SK-N-DZ (cell line): ENCODE data around the gene HOATZ.

ENCODE experiments used
- DNase-seq: peaks from one replicate; pipeline ENCODE4 v3.0.0-alpha.2; 2015; ENCODE audit warnings: low spot score

Gene HOATZ

DNA sequence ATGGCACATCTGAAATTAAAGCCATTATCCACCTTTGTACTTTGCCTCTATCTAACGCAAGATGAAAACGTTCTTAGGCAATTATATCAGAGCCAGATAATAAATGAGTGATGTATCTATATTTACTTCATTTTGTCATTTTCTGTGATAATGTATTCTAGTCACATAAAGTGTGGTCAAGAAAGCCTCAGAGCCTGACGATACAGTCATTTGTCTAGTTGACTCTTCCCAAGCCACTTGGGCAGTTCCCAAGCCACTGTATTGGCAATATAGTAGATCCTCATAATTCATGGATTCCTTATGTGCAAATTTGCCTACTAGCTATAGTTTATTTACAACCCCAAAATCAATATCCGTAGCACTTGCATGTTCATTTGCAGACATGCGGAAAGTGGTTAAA lies 7.8 kb downstream of the HOATZ start:
- no peak for DNase-seq

DNA sequence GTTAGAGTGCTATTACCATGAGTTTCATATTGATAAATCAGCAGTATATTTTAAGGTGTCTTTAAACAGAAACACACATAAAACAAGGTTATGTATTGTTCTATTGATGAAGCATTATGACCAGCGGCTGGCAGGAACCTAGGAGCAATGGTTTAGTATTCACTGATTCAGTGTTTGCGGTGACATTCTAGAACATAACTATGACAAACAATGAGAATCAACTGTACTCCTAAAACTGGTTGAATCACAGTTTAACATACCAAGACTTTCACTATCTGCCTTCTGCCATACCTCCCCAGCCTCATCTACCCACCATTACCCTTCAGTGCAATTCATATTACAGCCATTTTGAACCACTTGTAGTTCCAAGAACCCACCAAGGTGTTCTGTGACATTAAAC lies 8.8 kb downstream of the HOATZ start:
- DNase-seq, result no peak

DNA sequence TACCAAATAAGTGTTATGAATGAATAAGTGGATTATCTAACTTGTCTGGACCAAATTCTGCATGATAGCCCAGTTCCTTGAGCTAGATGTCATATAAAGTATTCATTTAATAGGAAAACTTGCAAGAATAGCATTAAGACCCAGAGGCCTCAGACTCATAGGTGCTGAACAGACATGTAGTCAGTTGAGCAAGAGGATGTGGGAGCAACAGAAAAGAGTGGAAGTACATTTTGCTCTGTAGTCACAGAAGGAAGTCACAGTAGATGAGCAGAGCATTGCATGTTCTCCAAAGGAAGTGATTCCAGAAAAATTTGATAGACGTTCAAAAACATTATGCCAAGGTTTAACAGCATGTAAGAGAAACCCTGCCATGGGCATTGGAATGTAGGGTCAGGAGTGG lies 9.5 kb downstream of the HOATZ start:
- no peak for DNase-seq

DNA sequence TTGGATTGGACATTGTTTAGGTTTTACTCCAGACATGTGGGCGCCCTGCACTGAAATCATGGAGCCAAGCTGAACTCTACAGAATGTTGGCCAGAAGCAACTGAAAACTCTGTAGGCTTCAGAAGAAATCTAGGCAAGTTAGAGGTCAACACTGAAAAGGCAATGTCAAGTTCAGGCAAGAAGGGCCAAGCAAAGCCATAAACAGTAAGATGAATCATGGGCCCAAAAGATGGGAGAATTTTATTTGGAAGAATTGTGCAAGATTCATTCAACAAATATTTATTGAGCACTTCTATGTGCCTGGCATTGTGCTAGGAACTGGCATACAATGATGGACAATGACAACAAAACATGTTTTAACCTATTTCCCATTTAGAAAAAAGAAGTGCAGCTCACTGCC lies 10.9 kb downstream of the HOATZ start:
- DNase-seq, result no peak

DNA sequence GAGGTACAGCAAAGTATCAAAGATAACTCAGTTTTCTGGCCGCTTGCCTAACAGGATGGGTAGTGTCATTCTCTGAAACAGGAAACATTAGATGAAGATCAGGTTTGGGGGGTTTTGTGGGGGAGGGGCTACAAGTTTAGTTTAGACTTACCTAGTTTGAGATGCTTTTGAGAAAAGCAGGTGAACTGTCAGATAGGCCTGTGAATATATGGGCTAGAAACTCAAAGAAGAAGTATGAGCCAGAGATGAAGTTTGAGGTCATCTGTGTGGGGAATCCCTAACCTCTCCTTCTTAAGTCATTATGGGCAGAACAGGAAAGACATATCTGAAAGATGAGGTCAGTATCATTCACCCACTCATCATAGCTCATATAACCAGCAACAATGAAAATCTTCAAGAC lies 11.9 kb downstream of the HOATZ start:
- DNase-seq, result no peak

DNA sequence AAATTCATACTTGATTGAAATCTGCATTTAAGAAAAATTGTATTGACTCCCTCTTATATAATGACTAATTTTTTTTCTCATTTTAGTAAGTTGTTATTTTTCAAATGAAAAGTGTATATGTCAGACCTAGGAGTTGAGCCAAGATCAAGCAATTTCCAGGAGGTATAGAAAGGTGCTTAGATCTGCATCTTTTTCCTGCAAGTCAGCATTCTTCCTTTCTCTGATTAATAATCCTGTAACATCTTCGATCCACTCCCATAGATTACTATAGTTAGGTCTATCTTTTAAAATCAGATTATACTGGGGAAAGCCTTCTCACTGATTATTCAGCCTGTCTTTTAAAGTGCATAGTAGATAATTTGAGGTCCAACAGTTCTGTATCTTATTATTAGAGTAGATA lies 12.7 kb downstream of the HOATZ start:
- no peak for DNase-seq

DNA sequence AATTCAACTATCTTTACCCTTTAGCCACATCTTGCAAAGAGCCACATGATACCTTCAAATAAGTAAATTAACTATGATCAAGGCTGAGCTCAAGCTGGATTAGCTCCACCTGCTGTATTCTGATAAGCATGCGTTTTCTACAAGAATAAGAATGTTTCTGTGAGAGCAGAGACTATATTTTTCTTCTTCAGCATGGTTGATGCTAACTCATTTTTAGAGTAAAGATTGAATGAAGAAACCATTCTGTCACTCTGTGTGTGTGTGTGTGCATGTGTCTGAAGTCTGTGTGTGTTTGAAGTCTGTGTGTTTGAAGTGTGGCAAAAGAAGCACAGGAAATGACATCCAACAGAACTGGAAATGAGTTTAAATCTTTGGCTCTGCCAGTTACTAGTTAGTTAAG lies 14.0 kb downstream of the HOATZ start:
- DNase-seq, result no peak

DNA sequence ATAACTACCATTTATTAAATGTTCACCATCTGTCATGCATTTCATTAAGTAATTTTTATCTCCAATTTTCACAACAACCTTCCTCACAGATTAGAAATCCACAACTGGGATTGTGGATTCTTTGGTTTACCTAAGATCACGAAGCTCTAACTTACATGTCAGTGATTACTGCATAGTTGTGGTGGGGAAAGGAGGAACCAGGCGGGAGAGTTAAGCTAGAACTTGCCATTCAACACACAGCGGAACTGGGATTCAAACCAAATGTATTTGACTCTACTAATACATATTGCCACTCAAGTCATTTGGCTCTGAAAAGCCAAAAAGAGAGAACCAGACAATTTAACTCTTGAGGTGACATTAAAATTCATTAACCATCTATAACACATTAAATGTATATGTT lies 15.5 kb downstream of the HOATZ start:
- DNase-seq, result no peak

DNA sequence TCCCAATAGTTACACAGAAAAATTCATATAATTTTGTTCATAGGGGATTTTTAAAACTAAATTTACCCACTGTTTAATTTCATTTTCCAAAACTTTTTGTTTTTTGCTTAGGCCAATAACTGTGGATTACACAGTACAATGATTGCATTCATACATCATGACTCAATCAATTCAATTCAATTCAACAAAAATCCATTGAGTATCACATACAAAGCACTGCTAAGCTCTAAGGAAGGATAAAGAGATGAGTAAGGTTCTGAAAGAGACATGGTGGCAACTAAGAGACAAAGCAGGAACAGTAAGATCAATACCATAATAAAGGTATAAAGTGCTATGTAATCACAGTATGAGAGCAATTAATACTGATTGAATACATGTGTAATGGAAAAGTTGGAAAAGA lies 16.6 kb downstream of the HOATZ start:
- DNase-seq, result no peak

DNA sequence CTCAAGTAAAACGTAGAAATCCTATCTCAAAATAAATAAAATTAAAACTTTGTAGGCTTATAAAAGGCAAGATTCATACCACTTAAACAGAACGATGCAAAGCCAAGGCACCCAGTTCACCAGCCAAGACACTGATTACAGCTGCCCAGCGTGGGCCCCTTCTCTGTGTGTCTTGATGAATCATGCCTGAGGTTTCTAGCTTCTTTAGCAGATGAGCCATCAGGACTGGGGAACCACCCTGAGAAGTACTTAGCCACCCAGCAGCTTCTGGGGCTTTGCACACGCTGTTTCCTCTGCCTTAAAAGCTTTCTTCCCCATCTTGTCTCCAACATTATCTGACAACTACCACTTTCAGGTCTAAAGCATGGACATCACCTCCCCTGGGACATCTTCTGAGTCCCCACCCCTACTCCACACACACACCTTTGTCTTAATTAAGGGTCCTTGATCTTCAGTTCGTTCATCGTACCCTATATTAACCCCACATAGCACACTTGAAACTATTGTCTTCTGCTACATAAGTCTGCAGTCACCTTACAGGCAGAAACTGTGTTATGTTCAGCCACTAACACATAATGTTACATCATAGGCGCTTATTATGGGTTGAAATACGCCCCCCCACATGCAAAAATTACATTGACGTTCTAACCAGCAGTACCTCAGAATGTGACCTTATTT lies 17.2 kb downstream of the HOATZ start:
- DNase-seq, result no peak

DNA sequence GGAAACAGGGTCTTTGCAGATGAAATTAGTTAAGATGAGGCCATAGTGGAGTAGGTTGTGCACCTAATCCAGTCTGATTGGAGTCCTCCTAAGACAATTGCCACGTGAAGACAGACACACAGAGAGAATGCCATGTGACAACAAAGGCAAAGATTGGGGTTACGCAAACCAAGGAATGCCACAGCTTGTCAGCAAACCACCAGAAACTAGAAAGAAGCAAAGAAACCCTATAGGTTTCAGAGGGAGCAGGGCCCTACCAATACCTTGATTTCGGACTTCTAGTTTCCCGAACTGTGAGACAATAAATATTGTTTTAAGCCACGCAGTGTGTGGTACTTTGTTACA lies 17.8 kb downstream of the HOATZ start:
- DNase-seq, result no peak

DNA sequence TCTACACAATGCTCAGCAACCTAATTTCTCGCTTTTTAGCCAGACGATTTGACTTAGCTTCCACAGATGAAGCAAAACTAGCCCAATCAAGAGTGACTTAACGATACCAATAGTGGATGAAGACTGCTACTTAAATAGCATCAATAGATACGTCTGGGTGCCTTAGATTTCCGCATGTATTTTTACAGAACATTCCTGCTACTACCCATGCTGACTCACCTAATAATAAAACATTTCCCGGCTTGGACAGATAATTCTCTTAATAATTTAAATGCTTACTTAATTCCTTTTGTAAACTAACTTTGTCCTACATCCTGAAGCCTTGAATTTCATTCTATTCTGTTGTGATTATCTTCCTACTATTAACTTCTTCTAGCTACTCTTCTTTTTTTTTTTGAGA lies 20.7 kb downstream of the HOATZ start:
- no peak for DNase-seq

DNA sequence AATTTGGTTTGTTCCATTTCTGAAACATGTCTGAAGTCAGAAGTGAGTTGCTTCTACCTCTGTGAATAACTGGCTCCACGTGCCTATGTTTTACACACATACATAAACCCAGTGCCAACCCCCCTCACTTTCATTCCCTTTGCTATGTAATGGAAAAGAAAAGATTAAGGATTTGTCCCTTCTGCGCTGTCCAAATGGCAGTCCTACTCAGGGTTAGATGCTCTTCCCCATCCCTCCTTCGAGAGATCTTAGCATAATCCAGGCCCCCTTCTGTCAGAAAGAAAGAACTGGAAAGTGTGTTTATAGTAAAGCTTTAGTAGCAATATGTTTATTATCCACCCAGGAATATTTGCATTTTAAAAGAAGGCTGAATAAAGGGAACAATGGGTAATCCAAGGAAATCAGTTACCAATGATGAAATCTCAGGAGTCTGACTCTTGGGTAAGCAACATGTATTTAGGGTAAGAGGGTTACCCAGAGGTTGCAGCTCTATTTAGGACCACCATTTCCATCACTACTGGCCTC lies 22.8 kb downstream of the HOATZ start:
- no peak for DNase-seq

DNA sequence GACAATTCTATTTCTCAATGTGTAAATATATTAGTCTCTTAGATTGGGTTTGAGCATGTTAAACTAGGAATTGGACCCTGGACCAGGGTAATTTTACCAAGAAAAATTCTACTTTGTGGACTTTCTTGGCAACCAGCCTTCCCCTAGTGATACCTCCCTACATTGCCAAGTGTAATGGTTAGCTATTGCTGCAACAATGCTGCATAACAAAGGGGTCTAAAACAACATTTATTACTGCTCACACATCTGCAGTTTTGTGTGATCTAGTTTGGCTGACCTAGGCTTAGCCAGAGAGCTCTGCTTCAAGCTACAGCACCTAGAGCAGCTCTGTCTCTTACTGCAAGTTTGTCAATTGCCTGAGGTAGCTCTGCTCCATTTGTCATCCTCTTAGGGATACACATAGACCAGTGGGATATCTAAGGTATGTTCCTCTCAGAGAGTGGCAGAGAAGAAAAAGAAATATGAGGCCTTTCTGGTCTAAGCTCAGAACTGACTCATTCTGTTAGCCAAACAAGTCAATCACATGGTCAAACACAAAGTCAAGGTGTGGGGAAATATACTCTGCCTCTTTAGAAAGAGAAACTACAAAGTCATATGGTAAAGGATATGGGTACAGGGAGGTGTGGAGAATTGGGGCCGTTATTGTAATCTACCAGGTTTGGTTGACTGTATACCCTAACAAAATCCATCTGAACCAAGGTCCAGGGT lies 24.0 kb downstream of the HOATZ start:
- DNase-seq, result no peak

DNA sequence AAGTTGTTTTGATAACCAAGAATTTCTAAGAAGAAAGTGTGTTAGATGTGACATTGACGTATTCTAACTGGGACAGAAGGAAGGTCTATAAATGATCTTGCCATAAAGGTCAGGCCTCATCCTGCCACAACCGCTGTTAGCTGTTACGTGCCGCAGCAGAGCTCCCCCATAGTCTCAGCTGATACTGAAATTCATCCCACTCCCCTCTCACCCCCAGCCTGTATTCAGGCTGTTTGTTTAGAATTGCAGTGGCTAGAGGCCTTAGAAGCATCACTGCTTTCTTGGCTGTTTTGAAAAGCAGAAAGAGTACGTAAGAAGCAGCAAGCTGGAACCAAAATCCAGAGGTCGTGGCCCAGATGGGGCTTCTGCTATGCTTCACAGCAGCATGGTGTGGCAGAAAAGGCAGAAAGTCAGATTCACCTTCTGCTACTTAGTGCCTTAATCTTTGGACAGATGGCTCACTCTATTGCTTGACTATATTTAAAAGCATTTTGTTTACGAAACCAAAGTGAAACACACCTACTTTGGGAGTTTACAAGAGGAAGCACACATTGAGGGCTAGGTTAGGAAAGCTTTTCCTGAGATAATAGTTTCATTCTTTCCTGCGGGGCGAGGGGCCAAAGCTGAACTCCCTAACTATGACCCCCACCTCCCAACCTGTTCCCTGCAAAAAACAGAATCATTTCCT lies 25.0 kb downstream of the HOATZ start:
- DNase-seq, result no peak

DNA sequence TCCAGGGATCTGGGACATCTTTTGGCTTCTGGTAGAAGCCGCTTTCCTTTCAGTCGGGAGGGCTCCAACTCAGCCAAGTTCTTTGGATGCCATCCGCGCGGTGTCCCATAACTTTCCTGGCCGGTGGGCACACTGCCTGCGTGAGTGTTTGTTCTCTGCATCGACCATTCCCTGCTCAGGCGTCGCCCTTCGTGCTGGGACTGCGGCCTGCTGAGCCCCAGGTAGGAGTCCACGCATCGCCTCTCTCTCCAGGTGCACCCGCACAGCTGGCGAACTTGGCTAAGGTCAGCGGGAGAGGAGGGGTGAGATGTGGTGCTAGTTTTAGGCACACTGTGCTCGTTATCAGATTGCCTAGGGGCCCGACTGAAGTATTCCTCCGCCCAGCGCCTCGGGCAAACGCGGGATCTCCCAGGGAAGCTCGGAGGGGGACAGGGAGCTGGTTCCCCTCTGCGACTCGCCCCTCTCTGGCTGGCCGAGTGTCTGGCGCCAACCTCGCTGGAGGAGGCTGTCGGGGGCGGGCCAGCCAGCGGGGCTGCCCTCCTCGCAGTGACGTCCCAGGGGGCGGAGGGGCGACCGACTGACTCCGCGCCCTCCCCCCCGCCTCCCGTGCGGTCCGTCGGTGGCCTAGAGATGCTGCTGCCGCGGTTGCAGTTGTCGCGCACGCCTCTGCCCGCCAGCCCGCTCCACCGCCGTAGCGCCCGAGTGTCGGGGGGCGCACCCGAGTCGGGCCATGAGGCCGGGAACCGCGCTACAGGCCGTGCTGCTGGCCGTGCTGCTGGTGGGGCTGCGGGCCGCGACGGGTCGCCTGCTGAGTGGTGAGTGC lies 25.7 kb downstream of the HOATZ start, which contains the start of gene LAYN:
TSS of gene LAYN (plus strand) at position 607 of the 823 bp plus-strand sequence. CDS start at position 731, 124 bp downstream.
- DNase-seq, result peak; percentile 74

DNA sequence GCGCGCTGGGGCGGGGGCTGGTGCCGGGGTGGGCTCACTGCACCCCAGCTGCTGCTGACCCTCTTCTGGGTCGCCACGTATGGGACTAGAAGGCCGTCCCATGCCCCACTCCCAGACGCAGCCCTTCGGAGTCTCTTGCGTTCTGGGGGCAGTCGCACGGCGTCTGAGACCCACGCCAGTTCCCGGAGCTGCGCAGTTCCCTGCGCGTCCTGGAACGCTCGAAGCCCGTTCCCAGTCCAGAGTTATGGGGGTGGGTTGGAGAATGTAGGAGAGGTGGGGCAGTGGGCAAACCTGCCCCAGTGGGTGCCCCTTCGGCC lies 26.3 kb downstream of the HOATZ start:
- DNase-seq, result no peak

DNA sequence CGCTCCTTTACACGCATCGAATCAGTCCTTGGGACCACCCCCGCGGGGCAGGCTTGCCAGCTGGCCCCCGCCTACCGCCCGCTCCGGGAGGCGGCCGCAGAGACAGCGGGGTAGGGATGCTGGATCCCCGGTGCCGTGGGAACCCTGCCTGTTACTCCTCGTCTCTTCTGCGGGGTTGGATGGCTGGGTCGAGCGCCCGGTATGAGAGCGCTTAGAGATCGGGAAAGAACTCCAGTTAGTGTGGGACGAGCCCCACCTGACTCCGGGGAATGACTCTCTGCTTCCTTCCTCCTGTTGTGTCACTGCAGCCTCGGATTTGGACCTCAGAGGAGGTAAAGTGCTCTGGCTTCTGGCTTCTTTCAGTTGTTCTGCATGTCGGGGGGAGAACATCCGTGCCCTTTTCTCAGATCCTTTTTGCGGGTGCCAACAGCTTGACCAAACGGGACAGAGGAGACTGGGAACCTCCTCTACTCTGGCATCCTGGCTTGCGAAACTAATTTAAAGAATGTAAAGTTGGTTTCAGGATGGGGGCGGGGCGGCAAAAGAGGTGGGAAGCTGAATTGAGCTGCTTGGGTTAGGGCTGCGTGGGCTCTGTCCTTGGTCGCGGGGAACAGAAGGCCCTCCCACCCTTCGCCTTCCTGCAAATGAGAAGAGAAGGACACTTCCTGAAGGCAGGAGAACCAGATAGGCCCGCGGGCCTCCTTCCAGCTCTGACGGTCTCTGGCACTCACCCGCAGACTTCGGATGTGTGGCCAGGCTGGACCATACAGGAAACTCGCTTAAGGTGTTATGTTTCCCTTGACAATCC lies 26.9 kb downstream of the HOATZ start:
- no peak for DNase-seq

DNA sequence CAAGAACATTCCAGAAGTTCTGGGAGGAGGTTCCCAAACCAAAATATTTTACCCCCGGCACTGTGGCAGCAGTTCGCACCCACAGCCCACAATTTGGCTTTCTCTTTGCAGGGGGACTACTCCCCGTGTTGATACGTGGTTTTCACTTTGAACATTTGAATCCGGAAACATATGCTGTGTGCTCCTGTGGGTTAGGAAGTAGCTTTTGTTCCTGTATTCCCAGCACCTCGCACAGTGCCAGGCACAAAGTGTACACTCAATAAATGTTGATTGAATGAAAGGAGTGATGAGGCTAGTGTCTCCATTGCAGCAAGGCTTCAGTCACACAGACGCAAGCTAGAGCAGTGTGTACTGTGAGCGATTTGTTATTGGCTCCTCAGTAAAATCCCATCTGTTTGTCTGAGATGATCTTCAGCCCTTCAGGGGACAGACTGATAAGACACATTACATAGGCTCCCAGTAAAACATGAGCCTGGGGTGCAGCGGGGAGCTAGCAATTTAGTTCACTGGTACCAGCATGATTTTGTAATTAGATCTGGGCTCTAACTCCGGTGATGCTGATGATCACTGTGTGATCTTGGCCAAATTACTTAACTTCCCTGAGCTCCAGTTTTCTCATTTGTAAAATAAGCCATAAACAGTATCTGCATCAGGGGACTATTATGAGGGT lies 28.2 kb downstream of the HOATZ start:
- DNase-seq, result no peak

DNA sequence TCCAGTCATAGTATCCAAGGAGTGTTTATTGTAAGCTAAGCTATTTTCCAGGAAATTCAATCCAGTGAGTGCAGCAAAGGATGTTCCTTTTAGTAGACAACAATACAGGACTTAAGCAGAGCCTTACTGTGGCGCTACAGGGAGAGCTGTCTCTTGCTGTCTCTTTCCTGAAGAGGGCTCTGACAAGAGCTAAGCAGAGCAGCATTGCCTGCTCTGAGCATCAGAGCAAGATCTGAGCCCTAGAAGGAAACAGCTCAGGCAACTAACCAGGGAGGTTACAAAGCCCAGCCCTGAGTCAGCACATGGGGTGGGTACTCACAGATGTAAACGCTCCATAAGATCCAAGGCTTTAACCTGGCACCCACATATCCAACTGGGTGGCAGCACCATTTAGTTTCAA lies 33.9 kb downstream of the HOATZ start:
- no peak for DNase-seq
